GM19467 (cell line): ENCODE data around the gene TBC1D4.
A peak's percentile ranks its signal among the peaks of the same experiment; 100 is the strongest.

Experiments
- ATAC-seq: cut with Tn5 transposase; IDR thresholded peaks from one replicate; pipeline ENCODE4 v1.9.1; 2021; ENCODE audit warnings: mild to moderate bottlenecking, moderate library complexity; ENCODE audit not compliant: unreplicated experiment

The TBC1D4 gene

GRCh38 chr13:75395901-75396300, 86.1 kb downstream of the TBC1D4 start:
- ATAC-seq = no peak

GRCh38 chr13:75395066-75395465, 86.9 kb downstream of the TBC1D4 start:
- no peak for ATAC-seq

GRCh38 chr13:75393839-75394520, 88.0 kb downstream of the TBC1D4 start:
- ATAC-seq = no peak

- no peak for ATAC-seq
These were observed 90.4 kb downstream of the TBC1D4 start for GRCh38 chr13:75391432-75392100.

GRCh38 chr13:75390229-75390628, 91.7 kb downstream of the TBC1D4 start:
- no peak for ATAC-seq

- no peak for ATAC-seq
These were observed 96.3 kb downstream of the TBC1D4 start for GRCh38 chr13:75385708-75386083.

GRCh38 chr13:75384879-75385707, 96.9 kb downstream of the TBC1D4 start:
- ATAC-seq = no peak

- no peak for ATAC-seq
These were observed 98.8 kb downstream of the TBC1D4 start for GRCh38 chr13:75383064-75383715.

- ATAC-seq = no peak
These were observed 103.7 kb downstream of the TBC1D4 start for GRCh38 chr13:75378301-75378700.

GRCh38 chr13:75376792-75377402, 105.1 kb downstream of the TBC1D4 start:
- no peak for ATAC-seq

- ATAC-seq = no peak
These were observed 106.6 kb downstream of the TBC1D4 start for GRCh38 chr13:75375329-75375728.

- no peak for ATAC-seq
These were observed 108.0 kb downstream of the TBC1D4 start for GRCh38 chr13:75373988-75374387.

GRCh38 chr13:75372923-75373841, 108.8 kb downstream of the TBC1D4 start:
- no peak for ATAC-seq

- ATAC-seq = peak; percentile 65
These were observed 109.5 kb downstream of the TBC1D4 start for GRCh38 chr13:75372517-75372916.

- ATAC-seq = no peak
These were observed 110.8 kb downstream of the TBC1D4 start for GRCh38 chr13:75371203-75371602.

GRCh38 chr13:75370774-75371173, 111.2 kb downstream of the TBC1D4 start:
- ATAC-seq = no peak

- no peak for ATAC-seq
These were observed 112.0 kb downstream of the TBC1D4 start for GRCh38 chr13:75369981-75370380.

GRCh38 chr13:75368167-75368566, 113.8 kb downstream of the TBC1D4 start:
- ATAC-seq = no peak

- ATAC-seq = no peak
These were observed 115.3 kb downstream of the TBC1D4 start for GRCh38 chr13:75366380-75367280.
